Measurements from ENCODE around the gene APBB1IP. TPM values are rescaled to one million over a fixed set of nuclear protein-coding genes. Genes with fewer than 3 reads are reported as not detected.

The APBB1IP gene
- total RNA-seq, 2 experiments from 2014 or later: 44.5 to 45.6 TPM

GRCh38 chr10:26413375-26413774, 24.8 kb upstream of the APBB1IP start:
- no peak for ATAC-seq (ENCODE audit: poor library complexity)
- Mint-ChIP-seq H3K27ac (no peak overlapping the region), H3K9me3 (no peaks in the 10 kb centered on the region), H3K36me3 (ENCODE audit: low read depth) (no peaks in the 10 kb centered on the region), H3K27me3 (no peaks in the 10 kb centered on the region), H3K4me3 (no peak overlapping the region), H3K4me1 (ENCODE audit: low read depth) (no peaks in the 10 kb centered on the region)
- Histone ChIP-seq H3K4me1 (ENCODE audit: insufficient read depth, low read length) (no peaks in the 10 kb centered on the region), H3K4me3 (ENCODE audit: low read length) (no peak overlapping the region), H3K27me3 (ENCODE audit: control insufficient read depth in 1 of 2, insufficient read depth in 2 of 2, low read length in 2 of 2) (no peaks in the 10 kb centered on the region), H3K27ac (ENCODE audit: low read depth in 1 of 2, low read length in 2 of 2) (no peak overlapping the region), H3K36me3 (ENCODE audit: insufficient read depth, low read length) (no peaks in the 10 kb centered on the region), H3K9me3 (ENCODE audit: control insufficient read depth in 1 of 2, insufficient read depth in 1 of 2, low read length in 2 of 2) (no peaks in the 10 kb centered on the region)
- intact Hi-C loops (cut with DNase I, micrococcal nuclease): no loop called here
- DNase-seq: no peak
- CTCF ChIA-PET: no interaction called here
- TF ChIP-seq, protein P1, sequence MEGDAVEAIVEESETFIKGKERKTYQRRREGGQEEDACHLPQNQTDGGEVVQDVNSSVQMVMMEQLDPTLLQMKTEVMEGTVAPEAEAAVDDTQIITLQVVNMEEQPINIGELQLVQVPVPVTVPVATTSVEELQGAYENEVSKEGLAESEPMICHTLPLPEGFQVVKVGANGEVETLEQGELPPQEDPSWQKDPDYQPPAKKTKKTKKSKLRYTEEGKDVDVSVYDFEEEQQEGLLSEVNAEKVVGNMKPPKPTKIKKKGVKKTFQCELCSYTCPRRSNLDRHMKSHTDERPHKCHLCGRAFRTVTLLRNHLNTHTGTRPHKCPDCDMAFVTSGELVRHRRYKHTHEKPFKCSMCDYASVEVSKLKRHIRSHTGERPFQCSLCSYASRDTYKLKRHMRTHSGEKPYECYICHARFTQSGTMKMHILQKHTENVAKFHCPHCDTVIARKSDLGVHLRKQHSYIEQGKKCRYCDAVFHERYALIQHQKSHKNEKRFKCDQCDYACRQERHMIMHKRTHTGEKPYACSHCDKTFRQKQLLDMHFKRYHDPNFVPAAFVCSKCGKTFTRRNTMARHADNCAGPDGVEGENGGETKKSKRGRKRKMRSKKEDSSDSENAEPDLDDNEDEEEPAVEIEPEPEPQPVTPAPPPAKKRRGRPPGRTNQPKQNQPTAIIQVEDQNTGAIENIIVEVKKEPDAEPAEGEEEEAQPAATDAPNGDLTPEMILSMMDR (IDR thresholded peaks at IDR 0.05): no peak
- POLR2A ChIA-PET: no interaction called here

DNA sequence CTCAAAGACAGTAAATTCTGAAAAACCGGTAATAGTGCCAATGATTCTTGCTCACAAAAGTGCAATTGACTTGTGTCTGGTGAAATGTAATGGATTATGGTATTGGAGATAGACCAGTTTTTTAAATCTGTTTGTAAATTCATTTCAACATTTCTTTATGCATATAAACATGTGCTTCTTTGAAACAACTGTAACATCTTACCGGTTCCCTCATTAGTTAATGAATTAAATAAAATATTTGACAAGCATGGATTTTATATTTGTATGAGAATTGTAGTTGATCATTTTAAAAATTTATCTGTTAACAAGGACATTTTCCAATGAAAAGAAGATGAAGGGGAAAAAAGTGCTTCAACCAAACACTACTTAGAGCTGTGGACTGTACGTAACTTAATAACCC, 21.0 kb upstream of the APBB1IP start:
- H3K4me1 Mint-ChIP-seq (ENCODE audit: low read depth): no peaks in the 10 kb centered on the region
- ChIA-PET CTCF (no interaction called here), POLR2A (no interaction called here)
- Histone ChIP-seq H3K27me3 (ENCODE audit: control insufficient read depth in 1 of 2, insufficient read depth in 2 of 2, low read length in 2 of 2) (no peaks in the 10 kb centered on the region), H3K9me3 (ENCODE audit: control insufficient read depth in 1 of 2, insufficient read depth in 1 of 2, low read length in 2 of 2) (no peaks in the 10 kb centered on the region), H3K27ac (ENCODE audit: low read depth in 1 of 2, low read length in 2 of 2) (no peak overlapping the region), H3K4me1 (ENCODE audit: insufficient read depth, low read length) (no peaks in the 10 kb centered on the region), H3K36me3 (ENCODE audit: insufficient read depth, low read length) (no peaks in the 10 kb centered on the region), H3K4me3 (ENCODE audit: low read length) (no peak overlapping the region)
- no peaks in the 10 kb centered on the region for H3K9me3 Mint-ChIP-seq
- ATAC-seq (ENCODE audit: poor library complexity): no peak
- intact Hi-C loops (cut with DNase I, micrococcal nuclease): no loop called here
- H3K4me3 Mint-ChIP-seq: no peak overlapping the region
- H3K27ac Mint-ChIP-seq: no peak overlapping the region
- no peaks in the 10 kb centered on the region for H3K36me3 Mint-ChIP-seq (ENCODE audit: low read depth)
- no peak for DNase-seq
- TF ChIP-seq, protein P1 (IDR thresholded peaks at IDR 0.05): no peak
- no peaks in the 10 kb centered on the region for H3K27me3 Mint-ChIP-seq

GRCh38 chr10:26422977-26423376, 15.2 kb upstream of the APBB1IP start:
- no peaks in the 10 kb centered on the region for H3K27me3 Mint-ChIP-seq
- ATAC-seq (ENCODE audit: poor library complexity) (no peak), DNase-seq (no peak)
- H3K27ac Mint-ChIP-seq: no peak overlapping the region
- H3K27me3 ChIP-seq (ENCODE audit: control insufficient read depth in 1 of 2, insufficient read depth in 2 of 2, low read length in 2 of 2): no peaks in the 10 kb centered on the region
- no peaks in the 10 kb centered on the region for H3K36me3 ChIP-seq (ENCODE audit: insufficient read depth, low read length)
- H3K4me3 Mint-ChIP-seq: no peak overlapping the region
- no peak overlapping the region for H3K4me3 ChIP-seq (ENCODE audit: low read length)
- TF ChIP-seq, protein P1 (IDR thresholded peaks at IDR 0.05): no peak
- no peaks in the 10 kb centered on the region for H3K9me3 ChIP-seq (ENCODE audit: control insufficient read depth in 1 of 2, insufficient read depth in 1 of 2, low read length in 2 of 2)
- intact Hi-C loops (cut with DNase I, micrococcal nuclease): no loop called here
- no peaks in the 10 kb centered on the region for H3K4me1 Mint-ChIP-seq (ENCODE audit: low read depth)
- no peaks in the 10 kb centered on the region for H3K4me1 ChIP-seq (ENCODE audit: insufficient read depth, low read length)
- ChIA-PET POLR2A (no interaction called here), CTCF (no interaction called here)
- H3K36me3 Mint-ChIP-seq (ENCODE audit: low read depth): no peaks in the 10 kb centered on the region
- H3K27ac ChIP-seq (ENCODE audit: low read depth in 1 of 2, low read length in 2 of 2): no peak overlapping the region
- no peaks in the 10 kb centered on the region for H3K9me3 Mint-ChIP-seq

Measured in CD4-positive, alpha-beta T cell (primary cell).